HFF-Myc (cell line): ENCODE results near the gene FKBP14.
A peak's percentile ranks its signal among the peaks of the same experiment; 100 is the strongest.

Experiments
- DNase-seq: peaks from one replicate; pipeline ENCODE4 v3.0.0-alpha.2; 2011; ENCODE audit warnings: low read depth; ENCODE audit errors: extremely low read depth
- H3K4me3 ChIP-seq: replicated peaks from 2 replicates; pipeline ENCODE4 v1.5.1; 2011; ENCODE audit warnings: low read depth, mild to moderate bottlenecking, control low read depth, low read length
- TF ChIP-seq, protein P1 (sequence below): IDR thresholded peaks from 2 replicates; pipeline ENCODE4 v1.5.1; 2012; ENCODE audit warnings: mild to moderate bottlenecking, low read depth, low read length, control low read depth; ENCODE audit errors: missing control alignments

FKBP14 gene

DNA sequence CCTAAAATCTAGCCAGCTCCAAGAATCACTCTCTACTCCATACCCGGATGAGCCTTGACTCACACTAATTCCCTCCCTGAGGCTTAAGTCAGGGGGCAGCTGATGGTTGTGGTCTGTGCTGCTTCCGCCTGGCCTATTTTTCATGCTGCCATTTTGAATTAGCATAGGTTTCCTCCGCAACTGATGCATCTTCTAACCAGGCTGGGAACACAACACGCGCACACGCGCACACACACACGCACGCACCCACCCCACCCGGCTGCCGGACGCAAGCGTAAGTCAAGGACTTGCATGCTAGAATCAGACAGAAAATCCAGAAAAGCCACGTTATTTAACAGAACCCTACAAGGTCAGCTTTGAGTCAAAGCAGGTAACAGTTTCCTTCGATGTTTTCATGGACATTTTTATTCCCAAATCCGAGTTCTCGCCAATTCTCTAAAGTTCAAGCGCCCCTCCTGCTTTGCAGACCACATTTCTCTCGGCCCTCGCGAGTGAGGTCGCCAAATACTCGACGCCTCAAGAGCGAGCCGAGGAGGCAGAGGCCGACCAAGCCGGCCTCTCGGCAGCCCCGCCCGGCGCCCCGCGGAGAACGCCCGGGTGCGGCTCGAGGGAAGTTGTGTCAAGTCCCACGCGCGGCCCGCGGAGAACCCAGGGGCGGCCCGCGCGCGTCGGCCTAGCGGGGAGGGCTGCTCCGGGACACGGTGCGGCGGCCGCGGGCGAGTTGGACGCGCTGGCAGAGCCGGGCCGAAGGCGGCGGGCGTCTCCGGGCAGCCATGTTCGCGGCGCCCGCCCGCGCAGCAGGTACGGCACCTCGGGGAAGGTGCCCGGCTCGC lies 37.9 kb downstream of the FKBP14 start:
- TF ChIP-seq, protein P1, sequence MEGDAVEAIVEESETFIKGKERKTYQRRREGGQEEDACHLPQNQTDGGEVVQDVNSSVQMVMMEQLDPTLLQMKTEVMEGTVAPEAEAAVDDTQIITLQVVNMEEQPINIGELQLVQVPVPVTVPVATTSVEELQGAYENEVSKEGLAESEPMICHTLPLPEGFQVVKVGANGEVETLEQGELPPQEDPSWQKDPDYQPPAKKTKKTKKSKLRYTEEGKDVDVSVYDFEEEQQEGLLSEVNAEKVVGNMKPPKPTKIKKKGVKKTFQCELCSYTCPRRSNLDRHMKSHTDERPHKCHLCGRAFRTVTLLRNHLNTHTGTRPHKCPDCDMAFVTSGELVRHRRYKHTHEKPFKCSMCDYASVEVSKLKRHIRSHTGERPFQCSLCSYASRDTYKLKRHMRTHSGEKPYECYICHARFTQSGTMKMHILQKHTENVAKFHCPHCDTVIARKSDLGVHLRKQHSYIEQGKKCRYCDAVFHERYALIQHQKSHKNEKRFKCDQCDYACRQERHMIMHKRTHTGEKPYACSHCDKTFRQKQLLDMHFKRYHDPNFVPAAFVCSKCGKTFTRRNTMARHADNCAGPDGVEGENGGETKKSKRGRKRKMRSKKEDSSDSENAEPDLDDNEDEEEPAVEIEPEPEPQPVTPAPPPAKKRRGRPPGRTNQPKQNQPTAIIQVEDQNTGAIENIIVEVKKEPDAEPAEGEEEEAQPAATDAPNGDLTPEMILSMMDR: no peak
- peak; percentile 77 for DNase-seq
- peak overlapping the region; percentile 91 for H3K4me3 ChIP-seq

DNA sequence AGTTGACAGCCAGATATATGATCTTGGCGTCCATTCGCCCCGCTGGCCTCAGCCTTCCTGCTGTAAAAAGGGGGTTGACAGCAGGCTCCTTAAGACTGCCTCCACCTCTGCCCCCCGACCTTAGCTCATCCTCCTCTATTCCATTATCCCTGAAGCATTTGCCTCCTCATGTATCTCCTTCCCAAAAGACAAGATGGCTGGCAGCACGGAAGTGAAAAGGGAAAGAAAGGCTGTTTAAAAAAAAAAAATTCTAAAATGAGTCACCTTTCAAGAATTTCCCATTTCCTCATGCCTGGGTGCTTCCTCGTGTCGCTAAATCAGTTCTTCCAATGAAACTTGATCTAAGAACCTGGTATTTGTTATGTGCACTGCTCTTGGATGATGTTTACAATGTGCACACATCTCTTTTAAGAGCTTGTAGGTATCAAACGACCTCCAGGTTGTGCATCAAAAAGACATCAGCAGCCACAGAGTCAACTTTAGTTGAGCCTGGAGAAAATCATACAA lies 38.6 kb downstream of the FKBP14 start:
- peak; percentile 88 for DNase-seq
- TF ChIP-seq, protein P1: no peak
- peak overlapping the region; percentile 91 for H3K4me3 ChIP-seq

DNA sequence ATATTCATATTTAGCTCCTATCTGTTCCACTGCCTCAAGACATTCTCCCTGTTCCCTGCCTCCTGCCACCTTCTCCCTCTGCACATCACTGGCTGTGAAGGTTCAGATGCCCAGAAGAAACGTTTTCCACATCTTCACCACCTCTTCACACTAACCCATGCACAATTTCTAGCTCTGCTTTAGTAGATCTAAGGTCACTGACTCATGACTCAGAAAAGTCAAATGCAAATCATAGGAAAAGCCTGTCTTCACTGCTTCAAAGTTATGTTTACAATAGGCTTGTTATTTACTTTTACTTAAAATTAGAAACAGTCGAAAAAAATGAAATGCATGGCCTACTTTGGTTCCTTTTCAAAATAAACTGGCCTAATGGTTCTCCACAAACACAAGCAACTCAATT lies 39.4 kb downstream of the FKBP14 start:
- peak overlapping the region; percentile 91 for H3K4me3 ChIP-seq
- TF ChIP-seq, protein P1: no peak
- DNase-seq: no peak

DNA sequence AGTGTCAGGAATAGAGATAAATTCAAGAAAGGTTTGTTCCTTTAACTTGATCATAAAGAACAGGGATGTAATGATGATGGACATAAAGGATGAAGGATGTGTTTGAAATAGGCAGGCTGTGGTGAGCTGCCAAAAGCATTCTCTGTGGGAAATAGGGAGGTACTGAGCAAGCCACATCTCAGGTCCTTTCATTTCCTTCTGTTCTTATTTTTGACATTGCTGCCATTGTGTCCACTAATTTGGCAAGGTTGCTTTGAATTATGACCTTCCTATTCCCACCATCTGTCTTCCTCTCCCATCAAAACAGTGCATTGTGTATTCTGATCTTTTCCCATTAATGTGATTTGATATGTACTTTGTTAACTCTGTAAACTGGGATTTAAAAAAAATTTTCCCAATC lies 46.4 kb downstream of the FKBP14 start:
- no peak for DNase-seq
- H3K4me3 ChIP-seq: no peak overlapping the region
- TF ChIP-seq, protein P1: no peak

DNA sequence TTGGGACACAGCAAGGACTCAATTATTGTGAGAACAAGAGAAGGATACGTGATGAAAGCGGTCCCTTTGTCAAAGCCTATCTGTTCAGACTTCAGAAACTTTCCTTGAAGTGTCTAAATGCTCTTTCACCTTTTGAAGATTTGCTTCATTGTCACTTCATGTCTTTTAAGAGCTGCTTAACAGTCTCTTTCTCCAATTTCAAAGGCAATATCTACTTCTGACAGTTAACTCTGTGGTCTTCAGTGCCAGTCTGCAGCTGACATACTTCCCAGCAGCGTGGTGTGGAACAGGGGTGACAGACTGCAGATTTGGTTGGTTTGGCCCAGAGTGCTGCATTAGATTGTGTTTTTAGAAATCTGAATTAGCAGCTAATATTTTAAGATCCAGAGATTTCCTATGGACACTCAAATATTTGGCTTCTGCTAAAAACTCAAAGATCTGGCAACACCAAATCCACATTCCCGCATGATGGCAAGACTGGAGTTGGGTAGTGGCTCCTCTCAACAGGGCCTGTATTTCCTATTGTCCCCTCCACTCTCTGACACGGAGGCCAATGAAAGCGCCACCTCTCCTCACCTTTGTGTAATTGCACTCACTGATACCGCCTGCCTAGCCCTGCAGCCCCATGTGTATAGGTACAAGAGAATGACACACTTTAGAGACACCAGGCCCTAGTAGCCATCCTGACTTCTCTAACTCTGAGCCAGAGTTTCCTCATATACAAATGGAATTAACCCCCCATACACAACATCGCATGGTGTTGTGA lies 48.4 kb downstream of the FKBP14 start:
- DNase-seq: no peak

DNA sequence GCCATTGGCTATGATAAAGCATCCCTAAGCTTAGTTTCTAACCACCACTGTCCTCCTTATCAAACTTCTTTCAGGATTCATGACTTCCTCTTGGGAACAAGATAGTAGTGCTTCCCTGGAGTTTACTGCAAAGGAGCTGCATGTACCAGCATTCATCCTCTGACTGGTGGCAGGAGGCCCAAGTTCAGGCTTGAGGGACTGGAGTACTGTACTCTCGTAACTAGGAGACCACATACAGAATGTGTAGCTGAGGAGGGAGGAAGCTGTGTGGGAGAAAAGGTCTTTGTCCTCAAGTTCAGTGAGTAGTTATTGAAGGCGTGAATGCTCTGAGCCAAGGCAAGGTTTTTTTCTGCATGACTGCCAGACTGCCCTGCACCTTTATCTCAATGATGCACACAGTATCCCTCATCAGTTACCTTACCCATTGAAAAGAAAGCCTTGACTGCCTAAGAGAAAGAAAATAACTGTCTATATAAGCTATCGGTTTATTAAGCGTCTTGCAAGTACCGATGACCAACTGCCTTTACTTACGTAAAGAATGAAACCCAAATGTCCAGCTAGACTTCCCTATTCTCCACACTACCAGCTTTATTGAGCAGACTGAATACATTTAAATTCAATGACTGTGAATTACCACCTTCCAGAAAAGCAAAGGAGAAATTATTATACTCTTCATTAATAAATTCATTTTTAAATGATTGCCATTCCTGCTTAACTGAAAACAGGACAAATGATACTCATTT lies 49.7 kb downstream of the FKBP14 start:
- no peak overlapping the region for H3K4me3 ChIP-seq
- DNase-seq: no peak
- TF ChIP-seq, protein P1: no peak

More for the DNA sequence above, 48.4 kb downstream of the FKBP14 start:
- H3K4me3 ChIP-seq: no peak overlapping the region
- TF ChIP-seq, protein P1: no peak
